GM19438 (cell line): ENCODE results near the gene MACC1.

Experiments used
- ATAC-seq: cut with Tn5 transposase; IDR thresholded peaks from one replicate; pipeline ENCODE4 v1.9.1; 2021; ENCODE audit warnings: low read depth; ENCODE audit not compliant: unreplicated experiment

MACC1 gene

DNA sequence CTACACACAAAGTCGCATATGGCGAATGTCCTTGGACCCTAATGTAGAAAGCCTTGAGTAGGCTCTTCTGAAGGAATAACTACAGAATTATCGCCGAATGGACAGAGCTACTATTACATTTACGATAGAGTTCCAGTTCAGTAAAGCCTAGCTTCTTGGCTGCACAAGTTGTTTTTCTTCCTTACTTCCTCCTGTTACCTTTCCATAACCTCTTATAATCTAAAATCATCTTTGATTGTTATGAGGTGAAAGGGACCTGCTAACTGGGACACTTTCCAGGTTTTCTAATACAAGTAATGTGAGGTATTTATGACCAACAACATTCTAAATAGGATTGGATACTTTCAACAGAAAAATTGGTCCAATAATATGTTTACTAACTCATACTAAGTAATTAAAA lies 31.2 kb downstream of the MACC1 start:
- ATAC-seq = no peak

DNA sequence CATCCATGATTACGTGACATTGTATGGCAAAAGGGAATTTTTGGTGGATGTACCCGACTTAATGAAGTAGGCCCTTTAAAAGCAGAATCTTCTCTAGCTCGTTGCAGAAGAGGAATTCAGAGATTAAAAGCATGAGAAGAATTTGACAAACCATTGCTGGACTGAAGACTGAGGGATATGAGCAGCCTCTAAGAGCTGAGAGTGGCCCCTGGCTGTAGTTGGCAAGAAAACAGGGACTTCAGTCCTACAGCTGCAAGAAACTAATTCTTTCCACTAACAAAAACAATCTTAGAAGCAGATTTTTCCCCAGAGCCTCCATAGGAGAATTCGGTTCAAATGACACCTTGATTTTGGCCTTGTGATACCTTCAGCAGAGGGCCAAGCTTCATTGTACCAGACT lies 34.1 kb downstream of the MACC1 start:
- no peak for ATAC-seq

- no peak for ATAC-seq
Observed at GRCh38 chr7:20176578-20177242, 40.5 kb downstream of the MACC1 start.

GRCh38 chr7:20173828-20174227 lies 43.4 kb downstream of the MACC1 start:
- no peak for ATAC-seq

DNA sequence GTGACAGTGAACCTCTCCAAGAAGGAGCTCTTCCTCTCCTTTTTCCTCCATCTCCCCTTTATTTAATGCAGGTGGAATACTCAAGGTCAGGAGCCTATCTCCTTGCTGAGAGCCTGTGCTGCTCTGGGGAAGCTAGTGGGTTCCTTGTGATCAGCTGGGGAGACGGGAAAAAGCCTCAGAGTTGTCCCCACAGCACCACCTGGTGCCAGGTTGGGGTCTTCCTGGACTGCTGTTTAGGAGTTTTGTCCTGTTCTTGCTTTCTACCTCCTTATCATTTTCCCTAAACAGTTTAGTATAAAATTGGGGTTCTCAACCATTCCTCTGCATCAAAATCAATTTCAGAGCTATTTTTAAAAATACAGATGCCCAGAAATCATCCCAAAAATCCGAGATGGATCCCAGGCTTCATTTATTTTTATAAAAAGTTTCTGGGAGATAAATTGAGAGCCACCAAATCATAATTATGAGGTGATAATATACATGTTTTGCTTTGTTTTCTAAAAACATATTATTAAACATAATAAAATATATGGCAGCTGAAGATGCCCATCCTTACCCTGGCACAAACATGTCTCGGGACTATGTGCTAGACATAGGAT lies 44.3 kb downstream of the MACC1 start:
- ATAC-seq = no peak

DNA sequence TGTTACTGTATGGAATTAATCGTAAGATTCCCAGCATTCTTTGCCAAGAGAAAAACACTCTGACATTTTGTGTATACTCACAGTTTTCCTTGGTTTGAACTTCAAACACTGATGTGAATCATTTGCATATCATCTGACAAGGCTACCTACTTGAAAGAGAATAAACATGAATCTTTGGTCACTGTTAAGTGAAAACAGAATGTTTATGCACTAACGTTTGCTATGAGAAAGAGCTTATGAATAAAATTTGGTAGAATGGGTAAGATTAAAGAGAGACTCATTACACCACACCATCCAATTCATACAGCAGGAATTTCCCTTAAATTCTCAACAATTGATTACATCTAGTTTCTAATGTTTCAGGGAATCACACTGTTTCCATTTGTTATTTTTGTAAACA lies 46.6 kb downstream of the MACC1 start:
- ATAC-seq = no peak

GRCh38 chr7:20165146-20165510 lies 52.1 kb downstream of the MACC1 start:
- no peak for ATAC-seq

- no peak for ATAC-seq
Observed at GRCh38 chr7:20164425-20165145, 52.6 kb downstream of the MACC1 start.

DNA sequence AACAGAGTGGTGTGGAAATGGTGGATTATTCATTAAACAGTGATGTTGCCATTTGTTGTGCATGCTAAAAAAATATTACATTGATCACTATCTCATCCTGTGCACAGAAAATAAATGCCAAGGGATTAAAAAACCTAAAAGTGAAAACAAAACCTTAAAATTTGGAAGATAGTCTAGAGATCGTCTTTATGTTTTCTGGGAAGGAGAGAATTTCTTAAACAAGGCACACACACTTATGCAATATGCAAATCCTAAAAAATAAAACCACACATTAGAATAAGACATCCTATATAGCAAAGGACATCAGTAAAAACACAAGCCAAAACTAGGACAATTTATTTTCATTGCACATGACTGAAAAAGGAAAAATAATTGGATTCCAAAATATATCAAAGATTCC lies 54.5 kb downstream of the MACC1 start:
- ATAC-seq = no peak

GRCh38 chr7:20159226-20159747 lies 57.9 kb downstream of the MACC1 start:
- no peak for ATAC-seq

- ATAC-seq = peak; percentile 72
Observed at GRCh38 chr7:20158684-20159083, 58.5 kb downstream of the MACC1 start.

DNA sequence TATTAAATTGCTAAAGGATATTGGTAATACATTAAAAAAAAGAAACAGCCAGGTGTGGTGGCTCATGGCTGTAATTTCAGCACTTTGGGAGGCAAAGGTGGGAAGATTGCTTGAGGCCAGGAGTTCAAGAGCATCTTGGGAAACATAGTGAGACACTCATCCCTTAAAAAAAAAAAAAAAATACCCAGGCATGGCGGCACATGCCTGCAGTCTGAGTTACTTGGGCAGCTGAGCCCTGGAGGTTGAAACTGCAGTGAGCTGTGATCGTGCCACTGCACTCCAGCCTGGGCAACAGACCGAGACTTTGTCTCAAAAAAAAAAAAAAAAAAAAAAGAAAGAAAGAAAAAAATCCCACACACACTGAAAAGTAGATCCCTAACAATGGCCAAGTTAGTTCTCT lies 59.7 kb downstream of the MACC1 start:
- no peak for ATAC-seq

- ATAC-seq = no peak
Observed at GRCh38 chr7:20153999-20154398, 63.2 kb downstream of the MACC1 start.

- no peak for ATAC-seq
Observed at GRCh38 chr7:20153567-20153966, 63.6 kb downstream of the MACC1 start.

GRCh38 chr7:20152511-20152910 lies 64.7 kb downstream of the MACC1 start:
- ATAC-seq = no peak

GRCh38 chr7:20151708-20152456 lies 65.3 kb downstream of the MACC1 start:
- no peak for ATAC-seq

DNA sequence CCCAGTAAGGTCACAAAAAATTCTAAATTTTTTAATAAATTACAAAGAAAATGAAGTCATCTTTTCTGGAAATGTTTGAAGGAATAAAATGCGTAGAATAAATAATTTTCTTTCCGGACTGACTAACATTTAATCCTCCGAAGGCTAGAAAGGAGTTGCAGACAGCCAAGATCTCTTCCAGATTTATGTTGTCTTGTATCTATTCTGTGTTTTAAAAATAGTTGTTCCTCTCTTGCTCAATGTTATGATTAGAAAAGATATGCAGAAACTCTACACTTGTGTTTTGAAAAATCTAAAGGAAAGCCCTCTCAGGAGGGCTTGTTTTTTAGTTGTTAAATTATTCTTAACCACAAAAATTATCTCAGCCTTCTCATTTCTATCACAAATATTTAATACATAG lies 70.7 kb downstream of the MACC1 start:
- ATAC-seq = no peak

DNA sequence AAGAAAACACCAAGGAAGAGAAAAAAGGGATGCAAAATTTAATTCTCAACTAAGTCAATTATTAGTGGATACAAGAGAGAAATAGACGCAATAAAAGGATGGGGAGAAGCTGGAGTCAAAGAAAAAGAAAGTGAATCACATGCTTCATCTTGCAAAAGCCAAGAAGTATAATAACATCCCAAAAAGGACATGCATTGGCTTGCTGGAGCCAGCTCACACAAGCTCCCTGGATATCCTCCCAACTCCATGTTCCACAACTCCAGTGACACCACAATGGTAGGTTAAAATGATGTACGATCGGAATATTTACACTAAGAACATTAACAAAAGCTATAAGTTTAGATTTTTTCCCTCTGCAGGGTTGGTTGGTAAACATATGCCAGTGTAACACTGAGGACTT lies 72.4 kb downstream of the MACC1 start:
- no peak for ATAC-seq

DNA sequence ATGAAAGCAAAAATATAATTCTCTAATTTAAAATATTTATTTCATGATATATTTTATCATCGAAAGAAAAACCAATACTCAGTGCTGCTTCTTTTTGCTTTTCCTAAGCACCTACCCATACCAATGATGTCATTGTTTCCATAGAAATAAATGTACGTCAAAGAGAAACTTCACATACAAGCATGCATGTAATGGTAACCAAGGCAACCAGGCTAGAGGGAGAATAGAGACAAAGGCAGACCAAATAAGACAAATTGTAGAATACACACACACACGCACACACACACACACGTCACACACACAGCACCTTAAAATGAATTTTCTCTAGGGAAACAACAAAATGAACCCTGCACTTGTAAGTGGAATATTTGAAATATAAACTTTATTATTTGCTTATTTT lies 75.5 kb downstream of the MACC1 start:
- no peak for ATAC-seq

DNA sequence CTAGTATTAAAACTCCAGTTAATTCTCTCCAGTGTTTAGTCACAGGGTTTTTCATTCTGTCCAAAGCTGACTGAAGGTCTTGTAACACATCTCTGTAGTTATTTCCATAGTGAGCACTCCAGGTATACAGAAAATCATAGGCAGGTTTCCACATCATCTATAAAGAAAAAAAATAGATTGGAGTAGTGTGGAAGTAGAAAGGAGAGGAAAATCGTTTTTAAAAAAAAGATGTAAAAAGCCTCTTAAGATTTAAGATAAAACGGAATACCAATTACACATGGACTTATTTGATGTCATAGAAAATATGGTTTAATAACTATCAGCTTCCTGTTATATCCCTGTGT lies 76.2 kb downstream of the MACC1 start:
- ATAC-seq = no peak

DNA sequence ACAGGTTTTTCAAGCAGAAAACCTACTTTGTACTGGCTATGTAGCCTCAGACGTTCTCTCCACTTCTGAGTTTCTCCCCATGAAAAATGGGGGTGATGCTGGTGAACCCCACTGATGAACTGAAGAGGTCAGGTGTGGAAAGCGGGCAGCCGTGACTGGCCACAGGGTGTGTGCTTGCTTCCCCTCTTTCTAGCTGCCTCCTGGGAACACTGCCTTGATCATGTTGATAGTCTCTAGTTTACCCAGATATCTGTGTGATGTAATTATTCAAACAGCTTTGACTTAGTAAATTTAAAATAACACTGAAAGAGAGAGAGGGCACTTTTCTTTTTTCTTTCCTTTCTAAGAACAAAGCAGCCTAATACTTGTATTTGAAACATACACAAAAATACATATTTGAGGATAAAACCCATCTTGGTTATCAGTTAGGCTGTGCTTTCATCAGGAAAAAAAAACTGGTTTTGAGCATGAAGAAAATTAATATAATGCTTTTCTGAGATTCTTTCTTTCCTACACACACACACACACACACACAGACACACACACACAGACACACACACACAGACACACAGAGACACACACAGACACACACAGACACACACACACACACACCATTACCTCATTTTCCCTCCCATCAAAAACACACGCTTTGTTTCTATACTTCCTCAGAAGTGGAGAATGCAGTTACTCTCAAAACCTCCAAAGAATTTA lies 76.7 kb downstream of the MACC1 start:
- no peak for ATAC-seq
